ENCODE results near the gene BCAP29.

BCAP29 gene

DNA sequence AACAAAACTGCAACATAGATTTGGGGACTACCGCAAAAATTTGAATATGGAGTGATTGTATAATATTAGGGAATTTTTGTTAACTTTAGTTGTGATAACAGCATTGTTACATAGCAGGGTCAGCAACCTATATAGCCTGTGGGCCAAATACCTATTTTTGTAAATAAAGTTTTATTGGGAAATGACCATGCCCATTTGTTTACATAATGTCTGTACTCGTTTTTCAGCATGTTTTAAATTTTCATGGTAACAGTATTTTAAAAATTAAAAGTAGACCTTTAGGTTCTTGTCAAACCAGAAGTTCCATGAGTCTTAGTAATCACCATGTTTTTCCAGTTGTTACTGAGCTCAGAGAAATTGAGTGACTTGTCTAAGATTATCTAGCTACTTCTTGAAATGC, 4.7 kb downstream of the BCAP29 start:
- no peak for DNase-seq

DNA sequence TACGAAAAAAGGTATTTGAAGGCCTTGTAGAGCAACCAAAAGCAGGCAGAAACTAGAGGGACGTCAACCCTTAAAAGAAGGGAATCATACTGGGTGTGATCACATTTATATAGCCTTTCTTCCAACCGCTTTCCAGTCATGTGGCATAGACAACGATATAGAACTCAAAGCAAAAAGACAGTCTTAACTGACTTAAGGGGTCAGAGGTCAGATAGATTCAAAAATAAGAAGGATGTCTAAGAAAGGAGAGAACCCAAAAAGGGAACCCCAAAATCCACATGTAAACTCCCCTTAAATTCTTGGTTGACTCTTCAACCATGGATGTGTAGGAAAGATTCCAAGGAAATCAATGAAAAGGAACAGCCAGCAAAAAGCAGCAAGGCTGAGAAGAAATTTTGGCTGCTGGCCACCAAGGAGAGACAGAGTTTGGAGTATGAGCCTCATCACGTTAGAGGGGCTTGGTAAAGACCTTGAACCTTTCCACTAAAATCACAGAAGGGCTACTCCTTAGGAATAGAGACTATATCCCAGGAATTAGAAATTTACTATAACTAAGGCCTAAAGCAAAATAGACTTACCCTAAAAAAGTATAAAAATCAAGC, 8.6 kb downstream of the BCAP29 start:
- DNase-seq = no peak

DNA sequence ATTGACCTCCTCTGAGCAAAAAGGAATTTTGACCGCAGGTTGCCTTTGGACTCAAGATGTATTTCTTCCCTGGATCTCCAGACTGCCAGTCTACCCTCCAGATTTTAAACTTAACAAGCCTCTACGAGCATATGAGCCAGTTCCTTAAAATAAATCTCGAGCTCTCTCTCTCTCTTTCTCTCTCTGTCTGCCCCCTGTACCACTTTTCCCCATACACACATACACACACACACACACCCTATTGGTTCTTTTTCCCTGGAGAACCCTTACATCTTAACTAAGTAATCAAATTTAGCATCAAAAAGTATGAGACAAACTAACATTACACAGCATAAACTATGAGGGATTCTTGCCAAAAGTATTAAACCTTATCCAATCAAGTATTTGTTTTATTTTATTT, 11.4 kb downstream of the BCAP29 start:
- DNase-seq = no peak

DNA sequence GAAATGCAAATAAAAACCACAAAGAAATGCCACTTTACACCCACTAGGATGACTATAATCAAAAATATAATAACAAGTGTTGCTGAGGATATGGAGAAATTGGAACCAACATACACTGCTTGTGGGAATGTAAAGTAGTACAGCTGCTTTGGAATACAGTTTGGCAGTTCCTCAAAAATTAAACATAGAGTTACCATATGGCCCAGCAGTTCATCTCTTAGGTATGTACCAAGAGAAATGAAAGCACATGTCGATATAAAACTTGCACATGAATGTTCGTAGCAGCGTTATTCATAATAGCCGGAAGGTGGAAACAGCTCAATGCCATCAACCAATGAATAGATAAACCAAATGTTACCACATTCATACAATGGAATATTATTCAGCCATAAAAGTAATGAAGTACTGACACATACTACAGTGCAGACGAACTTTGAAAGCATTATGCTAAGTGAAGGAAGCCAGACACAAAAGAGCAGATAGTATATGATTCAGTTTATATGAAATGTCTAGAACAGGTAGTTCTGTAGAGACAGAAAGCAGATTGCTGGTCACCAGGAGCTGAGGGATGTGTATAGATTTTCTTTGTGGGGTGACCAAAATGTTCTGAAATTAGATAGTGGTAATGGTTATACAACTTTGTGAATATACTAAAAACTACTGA, 12.4 kb downstream of the BCAP29 start:
- DNase-seq = no peak

DNA sequence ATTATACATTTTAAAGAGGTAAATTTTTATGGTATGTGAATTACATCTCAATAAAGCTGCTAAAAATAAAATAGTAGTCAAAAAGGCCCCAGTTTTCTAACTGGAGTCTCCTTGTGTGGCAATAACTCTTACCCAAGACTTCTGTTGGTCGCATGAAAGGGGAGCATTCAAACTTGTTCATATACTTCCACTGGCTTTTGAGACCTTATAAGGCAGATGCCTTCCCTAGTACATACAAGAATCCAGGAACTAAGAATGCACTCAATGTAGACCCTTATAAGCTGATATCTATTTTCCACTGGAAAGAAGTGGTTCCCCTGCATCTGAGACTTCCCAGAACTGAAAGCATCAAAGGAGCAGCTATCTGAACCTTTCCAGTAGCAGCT, 13.0 kb downstream of the BCAP29 start:
- no peak for DNase-seq

DNA sequence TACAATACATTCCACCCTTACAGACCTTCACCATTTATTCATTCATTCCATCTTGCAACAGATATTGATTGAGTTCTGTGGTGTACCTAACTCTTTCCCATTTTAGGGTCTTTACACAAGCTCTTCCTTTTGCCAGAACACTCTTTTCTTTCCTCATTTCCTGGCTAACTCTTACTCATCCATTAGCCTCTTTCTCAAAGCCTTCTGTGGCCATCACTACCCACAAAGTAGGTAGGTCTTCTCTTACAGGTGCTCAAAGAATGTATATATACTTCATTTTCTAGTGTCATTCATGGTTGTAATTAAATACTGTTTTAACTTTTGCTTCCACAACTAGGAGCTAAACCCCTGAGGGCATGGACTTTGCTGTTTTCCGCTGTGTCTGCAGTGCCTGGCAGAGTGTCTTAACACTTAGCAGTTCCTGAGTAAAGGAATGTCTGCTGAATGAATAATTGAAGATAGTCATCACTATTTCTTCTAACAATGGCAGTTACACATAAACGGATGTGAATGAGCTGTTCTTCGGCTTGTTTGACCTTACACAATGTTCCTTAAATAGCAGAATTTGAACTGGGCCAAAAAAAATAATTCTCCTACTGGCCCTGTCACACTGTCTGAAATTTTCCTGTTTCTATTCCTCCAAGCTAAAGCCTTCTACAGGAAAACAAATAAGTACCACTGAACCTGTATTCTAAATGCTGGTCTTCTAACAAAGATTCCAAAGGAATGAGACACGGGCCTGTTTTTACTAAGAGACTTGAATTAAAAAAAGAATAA, 15.1 kb downstream of the BCAP29 start:
- DNase-seq = no peak

DNA sequence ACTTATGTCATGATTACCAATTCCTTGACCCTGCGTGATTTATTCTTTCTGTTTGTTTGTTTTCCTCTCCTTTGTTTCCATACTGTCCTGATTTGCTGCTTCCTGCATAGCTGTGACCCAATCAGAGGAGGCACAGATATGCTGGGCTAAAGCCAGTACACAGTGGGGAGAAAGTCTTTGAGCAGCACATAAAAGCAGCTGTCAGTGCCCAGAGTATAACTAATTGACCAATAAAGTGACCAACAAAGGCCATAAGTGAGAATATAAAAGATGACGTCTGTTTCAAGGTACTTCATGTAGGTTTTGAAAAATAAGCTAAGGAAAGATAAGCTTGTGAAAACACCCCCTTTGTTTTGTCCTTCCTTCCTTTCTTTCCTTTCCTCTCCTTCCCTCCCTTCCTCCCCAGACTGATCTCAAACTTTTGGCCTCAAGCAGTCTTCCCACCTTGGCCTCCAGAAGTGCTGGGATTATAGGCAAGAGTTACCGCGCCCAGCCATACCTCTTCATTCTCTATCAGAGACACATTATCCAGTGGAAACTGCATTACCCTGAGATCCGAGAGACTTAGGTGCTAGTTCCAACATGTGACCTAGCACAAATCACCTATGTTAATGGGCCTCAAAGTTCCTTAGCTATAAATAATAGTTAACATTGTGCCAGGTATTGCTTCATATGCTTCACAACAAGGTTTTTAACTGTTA, 17.0 kb downstream of the BCAP29 start:
- DNase-seq = no peak

DNA sequence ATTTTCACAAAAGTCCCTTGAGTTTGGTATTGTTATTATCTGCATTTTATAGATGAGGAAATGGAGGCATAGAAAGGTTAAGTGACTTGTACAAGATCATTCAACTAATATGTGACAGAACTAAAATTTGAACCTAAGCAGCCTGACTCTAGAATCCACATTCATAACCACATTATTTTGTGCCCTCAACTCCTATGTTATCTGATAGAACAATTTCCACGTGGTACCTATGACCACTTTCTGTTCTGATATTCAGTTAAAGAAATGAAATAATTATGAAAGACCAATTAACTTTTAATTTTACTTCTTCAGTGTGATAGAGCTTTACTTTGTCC, 17.5 kb downstream of the BCAP29 start:
- DNase-seq = no peak

DNA sequence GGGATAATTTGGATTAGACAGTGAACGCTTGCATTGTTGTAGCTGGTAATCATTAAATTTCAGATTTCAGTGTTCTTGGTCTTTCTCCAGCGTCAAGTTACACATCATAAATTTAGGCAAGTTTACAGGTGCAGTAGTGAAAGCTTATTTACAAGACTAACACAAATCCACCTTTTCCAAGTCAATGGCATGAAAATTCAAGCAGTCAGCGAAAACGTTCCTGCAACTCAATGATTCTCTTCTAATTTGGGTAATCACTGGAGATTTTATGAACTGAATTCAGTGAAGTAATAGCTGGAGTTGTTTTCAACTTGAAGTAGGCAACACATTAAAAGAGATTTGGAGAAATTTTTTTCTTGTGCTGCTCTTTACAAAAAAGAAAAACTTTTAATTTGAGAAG, 17.9 kb downstream of the BCAP29 start:
- no peak for DNase-seq

DNA sequence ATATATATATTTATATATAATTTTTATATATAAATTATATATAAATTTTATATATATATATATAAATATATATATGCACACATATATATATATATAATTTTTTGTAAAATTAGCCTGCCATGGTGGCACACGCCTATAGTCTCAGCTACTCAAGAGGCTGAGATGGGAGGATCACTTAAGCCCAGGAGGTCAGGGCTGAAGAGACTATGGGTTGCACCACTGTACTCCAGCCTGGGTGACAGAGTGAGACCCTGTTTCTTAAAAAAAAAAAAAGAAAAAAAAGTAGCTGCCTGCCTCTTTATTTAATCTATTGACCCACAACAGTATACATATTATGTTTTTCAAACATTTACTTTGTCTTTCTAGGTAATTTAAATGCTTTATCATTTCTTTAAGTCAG, 19.2 kb downstream of the BCAP29 start:
- no peak for DNase-seq

DNA sequence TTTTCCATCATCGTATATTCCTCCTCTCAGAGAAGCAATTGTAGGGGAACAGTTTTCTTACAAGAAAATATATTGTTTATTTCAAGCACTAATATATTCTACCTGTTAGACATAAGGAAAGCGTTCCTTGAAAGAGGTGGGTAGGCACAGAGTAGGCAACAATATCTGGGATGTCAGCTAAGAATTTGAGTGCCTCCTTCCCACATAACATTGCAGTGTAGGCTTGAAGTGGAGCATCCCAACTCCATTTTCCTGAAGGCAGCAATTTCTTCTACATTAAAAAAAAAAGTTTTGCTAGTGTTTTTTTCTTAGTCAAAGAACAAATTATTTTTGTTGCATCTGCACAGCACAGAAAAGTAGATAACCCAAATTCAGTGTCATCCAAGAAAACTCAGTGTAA, 20.8 kb downstream of the BCAP29 start:
- DNase-seq = no peak

DNA sequence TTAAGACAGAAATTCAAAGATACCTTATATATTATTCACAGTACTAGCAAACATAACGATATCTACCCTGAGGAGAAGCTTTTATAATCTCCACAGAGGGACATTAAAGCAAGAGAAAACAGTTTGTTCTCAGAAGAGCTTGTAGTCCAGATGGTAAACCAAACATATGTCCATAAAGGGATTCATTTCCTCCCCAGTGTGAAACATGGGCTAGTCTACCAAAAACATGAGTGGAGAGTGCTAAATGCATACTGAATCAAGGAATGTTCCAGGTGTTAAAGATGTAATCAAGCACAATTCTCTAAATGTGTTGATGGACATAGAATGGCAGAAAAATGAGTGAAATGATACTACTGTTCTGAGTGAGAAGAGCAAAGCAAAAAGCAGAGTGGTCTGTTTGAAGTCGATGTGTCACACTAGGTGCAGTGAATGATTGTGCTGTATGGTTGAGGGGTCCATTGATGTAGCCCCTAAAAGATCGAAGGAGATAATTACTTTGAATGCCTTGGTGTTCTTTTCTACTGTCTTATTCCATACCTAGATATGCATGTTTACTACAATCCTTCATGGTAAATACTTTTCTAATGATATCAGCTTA, 25.3 kb downstream of the BCAP29 start:
- no peak for DNase-seq

DNA sequence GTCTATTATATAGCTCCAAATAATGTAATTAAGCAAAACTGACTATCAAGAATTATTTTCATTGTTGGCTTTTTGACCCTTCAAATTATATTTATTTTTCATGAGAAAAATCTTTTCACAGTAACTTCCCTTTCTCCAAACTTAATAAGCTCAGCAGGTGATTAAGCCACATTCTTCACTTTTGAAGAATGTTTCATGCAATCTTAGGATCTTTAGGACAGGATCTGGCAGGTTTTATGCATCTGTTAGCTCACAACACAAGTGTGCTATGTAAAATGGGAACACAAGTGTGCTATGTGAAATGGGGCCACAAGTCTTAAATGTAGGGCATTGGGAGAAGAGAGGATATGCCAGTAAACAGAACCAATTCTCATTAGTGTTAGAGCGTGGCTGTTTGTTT, 26.3 kb downstream of the BCAP29 start:
- DNase-seq = no peak

DNA sequence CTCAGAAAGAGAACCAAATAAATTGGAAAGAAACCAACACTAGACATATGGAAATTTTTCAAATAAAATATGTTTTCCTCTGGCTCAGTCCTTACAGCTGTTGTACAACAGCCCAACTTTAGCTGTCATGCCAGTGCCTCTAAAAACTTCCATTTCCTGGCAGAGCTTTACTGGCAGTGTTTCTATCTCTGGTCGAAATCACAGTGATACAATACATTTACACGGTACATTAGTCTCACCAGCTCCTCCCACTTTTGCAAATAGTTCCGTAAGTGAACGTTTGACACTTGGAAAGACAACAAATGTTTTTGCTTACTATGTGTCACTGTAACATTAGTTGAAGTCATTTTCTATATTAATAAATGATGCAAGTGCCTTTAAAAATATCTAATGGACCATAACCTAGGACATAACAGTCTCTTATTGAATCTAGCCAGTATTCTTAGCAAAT, 29.8 kb downstream of the BCAP29 start:
- DNase-seq = no peak

DNA sequence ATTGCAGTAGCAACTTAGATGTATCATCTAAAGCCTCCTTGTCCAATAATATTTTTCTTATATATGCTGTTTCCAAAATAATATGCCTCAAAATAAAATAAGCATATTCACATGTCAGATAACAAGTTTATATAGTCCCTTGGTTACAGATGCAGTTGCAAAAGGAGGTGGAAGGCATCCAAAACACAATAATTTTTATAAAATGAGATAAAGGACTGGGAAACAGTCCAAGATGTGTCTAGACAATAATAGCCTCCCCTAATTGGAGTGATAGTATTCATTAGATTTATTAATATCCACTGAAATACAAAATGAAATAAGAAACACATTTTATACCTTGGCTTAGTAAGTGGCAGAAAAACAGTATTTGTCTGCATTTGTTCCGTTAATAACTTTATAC, 30.3 kb downstream of the BCAP29 start:
- no peak for DNase-seq

DNA sequence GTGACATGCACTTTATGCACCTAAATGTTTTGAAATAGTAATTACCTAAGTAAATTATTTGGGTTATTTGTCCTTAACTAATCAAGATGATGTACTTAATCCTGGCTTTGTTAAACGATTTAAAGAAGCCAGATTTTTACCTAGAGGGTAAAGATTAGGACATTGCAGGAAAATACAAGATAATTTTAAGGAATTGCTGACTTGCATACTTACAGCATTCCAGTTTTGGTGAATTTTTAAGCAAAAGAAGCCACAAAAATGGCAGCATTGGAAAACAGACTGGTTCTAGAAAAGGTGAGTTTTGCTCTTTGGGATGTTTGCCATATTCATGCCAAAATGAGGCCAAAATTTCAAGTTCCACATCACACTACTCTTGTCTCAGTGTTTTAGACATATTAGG, 33.4 kb downstream of the BCAP29 start:
- DNase-seq = no peak

DNA sequence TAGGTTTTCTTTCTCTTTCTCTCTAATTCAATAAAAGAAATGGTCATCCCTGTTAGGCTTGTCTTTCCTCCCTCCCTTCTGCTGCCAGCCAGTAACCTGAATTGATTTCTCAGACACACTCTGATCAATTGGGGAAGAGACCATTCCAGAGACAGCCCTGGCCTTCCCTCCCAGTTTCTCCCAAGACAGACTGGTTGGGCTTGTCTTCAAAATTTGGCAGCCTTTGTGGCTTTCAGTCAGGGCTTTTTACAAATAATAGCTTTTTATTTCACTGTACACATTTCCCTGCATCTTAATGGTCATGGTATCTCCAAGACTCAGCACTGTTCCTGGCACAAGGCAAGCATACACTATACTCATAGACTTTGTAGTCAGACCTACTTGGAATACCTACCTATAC, 33.9 kb downstream of the BCAP29 start:
- DNase-seq = no peak

DNA sequence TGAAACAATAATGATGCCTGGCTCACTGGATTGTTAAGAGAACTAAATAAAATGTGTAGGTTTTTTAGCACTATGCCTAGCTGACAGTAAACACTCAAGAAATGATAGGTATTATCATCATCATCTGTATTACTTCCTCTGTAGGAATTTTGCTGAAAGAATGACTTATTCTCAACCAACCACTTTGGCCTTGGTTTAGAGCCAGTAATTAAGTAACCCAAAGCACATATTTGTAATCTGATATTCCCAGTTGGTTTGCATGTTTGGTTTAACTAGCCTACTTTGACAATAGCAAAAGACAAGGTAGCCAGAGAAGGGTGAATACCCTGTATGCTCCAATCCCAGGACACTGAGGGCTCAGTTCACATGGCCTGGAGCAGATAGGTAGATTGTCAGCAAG, 34.4 kb downstream of the BCAP29 start:
- DNase-seq = no peak

DNA sequence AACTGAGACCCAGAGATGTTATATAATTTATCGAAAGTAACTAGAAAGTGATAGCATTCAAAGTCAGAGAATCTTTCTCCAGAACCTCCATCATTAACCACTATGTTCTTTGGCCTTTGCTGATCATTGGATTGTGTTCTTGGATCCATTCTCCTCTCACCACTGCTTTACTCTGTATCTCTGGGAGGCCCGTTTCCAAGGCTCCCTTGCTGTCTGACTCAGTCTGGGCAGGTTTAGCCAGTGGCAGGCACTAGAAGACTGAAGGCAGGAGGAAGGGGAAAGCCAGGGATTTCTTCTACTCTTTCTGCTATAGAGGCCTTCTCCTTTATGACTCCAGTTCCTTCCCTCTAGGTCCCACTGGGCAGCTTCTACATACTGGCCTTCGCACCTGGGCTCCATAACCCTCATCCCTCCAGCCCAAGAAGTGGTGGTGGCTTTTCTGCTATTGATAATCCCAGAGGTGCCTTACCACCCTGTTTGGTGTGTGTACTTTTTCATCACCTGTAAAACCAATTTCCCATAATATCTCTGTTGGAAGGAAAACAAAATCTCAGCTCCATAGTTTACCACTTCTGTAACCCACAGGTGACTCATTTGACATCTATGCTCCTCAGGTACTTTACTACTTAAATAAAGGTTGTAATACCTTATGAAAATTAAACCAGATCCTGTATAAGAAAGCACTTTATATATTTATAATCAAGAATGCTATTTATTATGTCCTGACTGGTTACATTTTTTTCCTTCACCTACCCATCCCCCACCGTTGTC, 36.0 kb downstream of the BCAP29 start:
- DNase-seq = no peak

DNA sequence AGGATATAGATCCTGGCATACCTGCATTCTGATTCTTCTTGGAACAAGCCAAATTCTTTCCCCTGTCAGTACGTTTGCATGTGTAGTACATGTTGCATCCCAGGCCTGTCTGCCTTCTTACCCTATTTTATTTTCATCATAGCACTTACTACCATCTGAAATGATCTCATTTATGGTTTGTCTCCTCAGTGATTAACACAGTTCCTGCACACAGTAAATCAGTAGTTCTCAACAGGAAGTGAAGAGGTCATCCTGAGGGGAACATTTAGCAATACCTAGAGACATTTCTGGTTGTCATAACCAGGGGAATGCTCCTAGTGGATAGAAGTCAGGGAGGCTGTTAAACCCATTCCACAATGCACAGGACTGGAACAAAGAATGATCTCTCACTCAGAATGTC, 42.4 kb downstream of the BCAP29 start:
- no peak for DNase-seq

DNA sequence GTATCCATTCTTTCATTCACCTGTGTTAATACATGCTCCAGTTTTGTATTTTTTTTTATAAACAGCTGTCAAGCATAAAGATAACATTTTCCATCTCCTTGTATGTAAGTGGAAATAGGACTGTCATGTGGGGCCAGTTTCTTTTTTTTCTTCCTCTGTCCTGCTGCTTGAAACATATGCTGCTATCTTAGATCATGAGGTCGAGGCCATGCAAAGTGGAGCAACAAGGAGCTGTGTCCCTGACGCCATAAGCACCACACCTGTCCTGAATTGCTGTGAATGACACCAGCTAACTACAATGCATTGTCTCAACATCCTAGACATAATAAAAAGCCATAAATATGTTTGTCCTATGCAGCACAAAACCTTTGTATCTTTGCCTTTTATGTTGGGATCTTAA, 42.8 kb downstream of the BCAP29 start:
- no peak for DNase-seq

DNA sequence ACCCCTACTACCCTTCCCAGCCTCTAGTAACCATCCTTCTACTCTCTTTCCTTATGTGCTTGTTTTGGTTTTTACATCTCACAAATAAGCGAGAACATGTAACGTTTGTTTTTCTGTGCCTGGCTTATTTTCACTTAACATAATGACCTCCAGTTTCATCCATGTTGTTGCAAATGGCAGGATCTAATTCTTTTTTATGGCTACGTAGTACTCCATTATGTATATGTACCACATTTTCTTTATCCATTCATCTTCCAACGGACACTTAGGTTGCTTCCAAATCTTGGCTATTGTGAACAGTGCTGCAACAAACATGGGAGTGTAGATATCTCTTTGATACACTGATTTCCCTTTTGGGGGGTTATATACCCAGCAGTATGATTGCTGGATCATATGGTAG, 47.0 kb downstream of the BCAP29 start:
- DNase-seq = no peak

Measured in OCI-M1 (cell line).